ENCODE results near the gene GNPDA1.

Gene GNPDA1

DNA sequence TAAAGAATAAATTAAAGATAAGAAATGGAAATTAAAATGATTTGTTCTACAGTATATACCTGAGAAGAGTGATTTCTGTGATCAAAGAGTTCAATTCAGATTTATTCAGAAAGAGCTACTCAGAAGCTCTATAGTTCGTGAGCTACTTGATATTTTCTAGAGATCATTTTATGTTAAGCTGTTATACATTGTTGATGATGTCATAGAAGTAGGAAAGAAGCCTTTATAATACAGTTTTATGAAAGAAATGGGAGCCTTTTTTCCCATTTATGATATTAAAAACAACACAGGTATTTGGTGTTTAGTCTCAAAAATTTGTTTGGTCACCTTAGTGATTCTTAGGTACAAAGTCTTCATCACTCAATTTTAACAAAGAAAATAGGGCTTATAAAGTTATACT lies 23.1 kb downstream of the GNPDA1 start:
- no peak for DNase-seq

DNA sequence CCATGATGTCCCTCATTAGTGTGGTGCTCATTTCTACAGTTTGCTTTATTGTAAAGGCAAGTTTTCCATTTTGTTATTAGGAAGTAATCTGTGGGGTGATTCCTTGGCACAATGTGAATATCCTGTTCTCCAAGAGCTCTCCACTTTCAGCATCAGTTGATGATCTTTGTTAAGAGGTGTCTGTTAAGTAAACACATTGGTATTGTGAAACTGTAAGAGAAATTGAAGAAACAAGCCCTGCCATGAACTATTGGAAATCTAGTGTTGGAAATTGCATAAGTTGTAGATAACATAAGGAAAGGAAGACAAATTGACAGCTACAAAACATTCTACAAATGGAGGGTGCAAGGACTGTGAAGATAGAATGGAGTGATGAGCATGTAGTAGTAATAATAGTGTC lies 26.8 kb downstream of the GNPDA1 start:
- DNase-seq, result no peak

DNA sequence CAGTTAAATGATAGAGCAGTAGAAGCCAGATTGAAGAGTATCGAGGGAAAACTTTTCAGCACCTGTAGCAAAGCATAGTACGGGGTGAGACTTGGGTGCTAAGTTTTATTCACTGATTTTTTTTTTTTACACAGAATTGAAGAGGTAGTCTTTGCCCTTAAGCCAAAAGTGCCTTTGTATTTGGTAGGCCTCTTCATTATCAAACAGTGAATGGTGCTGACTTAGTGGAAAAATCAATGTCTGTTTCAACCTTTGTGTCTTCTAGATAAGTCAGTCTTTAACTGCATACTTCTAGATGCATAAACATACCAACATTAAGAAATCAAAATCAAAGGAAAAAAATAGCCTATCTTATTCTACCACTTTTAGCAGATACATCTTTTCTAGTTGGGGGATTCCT lies 30.2 kb downstream of the GNPDA1 start:
- no peak for DNase-seq

DNA sequence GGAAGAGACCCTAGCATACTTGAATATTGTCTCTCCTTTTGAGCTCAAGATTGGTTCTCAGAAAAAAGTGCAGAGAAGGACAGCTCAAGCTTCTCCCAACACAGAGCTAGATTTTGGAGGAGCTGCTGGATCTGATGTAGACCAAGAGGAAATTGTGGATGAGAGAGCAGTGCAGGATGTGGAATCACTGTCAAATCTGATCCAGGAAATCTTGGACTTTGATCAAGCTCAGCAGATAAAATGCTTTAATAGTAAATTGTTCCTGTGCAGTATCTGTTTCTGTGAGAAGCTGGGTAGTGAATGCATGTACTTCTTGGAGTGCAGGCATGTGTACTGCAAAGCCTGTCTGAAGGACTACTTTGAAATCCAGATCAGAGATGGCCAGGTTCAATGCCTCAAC lies 34.4 kb downstream of the GNPDA1 start:
- DNase-seq, result no peak

DNA sequence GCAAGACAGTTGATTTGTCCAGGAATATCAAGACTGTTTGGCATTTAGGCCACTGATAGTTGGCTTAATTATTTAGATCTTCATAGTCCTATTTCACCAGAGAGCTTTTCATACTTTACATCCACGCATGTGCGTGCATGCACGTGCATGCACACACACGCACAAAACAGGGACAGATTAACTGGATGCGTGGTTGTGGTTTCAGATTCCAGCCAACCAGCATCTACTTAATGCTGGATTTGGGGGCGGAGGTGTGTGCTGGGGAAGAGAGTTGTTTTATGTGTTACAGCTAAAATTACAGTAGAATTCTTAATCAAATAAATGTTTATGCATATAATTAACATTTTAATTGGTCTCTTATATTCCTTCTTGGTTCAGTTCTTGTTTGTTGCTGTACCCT lies 36.7 kb downstream of the GNPDA1 start:
- DNase-seq, result no peak

DNA sequence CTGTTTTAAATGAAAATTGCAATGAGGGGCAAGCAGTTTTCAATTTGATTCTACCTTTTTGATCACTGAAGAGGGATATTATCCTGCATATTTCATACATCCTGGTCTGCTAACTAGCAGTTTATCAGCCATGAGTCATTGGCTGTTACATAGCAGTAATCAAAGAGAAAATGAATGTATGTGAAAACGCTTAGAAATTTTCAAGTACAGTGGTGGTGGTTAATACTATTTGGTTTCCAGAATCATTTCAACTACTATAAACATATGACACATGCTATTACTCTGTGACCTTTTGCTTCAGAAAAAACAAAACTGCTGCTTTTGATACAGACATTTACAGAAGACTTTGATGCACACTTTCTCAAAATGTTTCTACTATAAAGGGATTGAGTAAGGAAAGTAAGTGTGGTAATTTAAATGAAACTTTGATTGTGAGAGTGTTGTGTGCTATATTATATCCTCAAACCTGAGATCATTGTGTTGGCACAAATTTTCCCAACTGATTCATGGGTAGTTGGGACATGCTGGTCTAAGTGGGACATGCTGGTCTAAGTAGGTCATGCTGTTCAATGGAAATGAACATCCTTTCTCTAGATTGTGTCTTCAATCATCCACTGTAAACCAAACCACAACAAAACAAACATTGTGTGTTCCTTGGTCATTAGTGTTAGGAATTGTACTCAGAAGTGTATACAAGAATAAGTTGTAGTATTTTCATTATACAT lies 38.8 kb downstream of the GNPDA1 start:
- DNase-seq, result no peak

DNA sequence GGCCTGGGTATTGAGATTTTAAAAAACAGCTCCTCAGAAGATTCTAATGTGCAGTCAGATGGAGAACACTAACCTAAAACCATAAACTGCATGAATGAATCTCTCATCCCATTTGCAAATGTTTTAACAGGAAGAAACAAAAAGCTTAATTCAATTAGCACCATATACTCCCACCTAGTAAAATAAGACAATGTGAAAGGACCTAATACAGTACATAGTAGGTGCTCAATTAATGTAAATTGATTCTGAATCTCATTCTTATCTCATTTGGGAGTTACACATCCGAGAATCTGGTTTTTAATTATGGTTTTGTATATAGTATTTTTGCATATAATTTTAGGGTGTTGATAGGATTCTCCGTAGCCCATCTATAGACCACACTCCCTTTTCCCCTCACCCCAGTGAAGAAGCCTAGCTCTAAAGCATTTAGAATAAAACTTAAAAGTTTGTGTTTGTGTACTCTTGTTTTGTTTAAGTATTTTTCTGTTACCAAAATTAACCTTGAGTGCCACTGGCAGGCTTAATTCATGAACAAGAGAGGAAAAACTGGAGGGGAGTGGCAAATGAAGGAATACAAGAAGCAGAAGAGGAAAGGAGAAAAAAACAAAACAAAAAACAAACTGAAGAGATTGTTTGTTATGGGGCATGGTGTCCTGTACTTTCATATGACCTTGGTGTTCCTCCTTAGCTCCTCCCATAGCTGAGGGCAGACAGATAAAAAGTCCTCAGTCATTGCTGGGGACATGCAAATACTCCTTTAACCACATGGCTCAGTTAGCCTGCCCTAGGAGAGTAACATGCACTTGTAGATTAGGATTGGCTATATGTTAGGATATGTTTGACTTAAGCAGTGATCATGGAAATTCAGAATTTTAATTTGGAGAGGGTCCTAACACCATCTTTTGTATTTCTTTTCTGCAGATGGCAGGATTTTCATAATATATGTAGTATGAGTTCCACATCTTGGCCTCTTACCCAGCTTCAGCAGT lies 42.8 kb downstream of the GNPDA1 start:
- DNase-seq, result peak; percentile 66

DNA sequence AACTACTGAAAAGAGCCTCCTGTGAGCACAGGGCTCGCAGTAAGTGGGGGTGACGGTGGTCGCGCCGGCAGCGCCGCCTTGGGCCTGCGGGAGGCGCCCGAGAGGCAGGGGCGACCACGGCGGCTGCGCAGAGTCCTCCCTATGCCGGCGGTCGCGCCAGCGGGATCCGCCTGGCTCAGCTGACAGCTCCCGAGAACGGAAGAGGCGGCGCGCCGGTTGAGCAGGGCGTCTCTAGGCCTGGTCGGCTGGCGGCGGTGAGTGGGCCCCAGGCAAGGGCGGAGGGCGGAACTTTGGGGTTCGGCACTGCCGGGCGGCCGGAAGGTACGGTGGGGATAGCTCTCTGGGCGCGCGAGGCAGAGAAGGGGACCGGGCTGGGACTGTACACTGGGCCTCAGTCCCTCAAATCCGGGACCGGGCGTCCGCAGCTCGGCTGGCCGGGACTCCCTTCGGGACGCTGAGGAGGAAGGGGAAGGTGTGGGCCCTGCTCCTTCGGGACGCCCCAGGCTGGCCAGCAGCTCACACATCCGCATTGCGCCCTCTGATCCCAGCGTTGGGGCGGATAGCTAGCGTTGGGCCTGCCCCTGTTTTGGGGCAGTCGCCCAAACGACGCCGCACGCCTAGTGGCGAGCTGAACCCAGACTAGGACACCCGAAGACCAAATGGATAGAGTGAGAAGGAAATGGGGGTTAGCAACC lies 43.8 kb downstream of the GNPDA1 start, which contains the start of gene RNF14:
RNF14 (plus strand) TSS at position 192 of the 695 bp plus-strand sequence. CDS start 4,484 bp downstream, outside the sequence.
- peak; percentile 98 for DNase-seq

DNA sequence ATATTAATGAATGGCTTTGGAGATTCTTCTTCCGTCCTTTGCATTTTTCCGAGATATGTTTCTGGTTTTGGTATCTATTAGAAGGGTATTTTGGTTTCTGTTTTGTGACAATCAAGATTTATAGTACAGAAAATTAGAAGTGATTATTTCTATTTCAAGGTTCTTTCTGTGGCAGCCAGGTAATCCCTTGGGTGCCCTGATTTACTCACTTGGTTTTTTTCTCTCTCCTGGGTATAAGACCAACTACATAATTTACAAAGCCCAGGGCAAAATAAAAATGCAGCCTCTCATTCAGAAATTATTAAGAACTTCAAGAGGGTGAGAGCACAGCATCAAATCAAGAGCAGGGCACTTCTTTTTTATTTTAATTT lies 45.9 kb downstream of the GNPDA1 start:
- no peak for DNase-seq

DNA sequence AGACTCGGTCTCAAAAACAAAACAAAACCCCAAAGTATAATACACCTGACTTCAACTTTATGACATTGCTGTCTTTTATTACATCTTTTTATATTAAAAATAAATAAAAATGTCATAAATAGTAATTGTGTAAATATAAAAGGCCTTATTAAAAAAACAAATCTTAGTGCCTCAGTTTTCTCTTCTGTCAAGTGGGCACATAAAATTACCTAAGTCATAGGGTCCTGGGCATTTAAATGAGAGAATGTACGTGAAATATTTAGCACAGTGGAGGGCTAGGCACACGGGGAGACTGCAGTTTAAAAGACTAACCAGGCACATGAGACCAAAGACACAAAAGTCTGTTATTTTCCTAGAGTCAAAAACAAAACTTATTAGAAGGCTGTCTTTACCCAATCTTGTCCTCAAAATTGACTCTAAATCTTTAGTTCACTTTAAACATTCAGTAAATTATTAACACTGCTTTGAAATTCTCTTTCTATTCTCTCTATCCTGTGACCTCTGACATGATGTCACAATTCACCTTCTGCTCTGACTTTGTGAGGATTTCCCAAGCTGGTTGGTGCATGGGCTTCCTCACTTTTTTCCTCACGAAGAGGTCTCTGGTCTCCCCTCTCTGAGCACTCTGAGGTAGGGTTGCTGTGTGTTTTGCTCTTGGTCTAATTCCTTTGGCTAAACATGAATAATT lies 46.4 kb downstream of the GNPDA1 start:
- no peak for DNase-seq

DNA sequence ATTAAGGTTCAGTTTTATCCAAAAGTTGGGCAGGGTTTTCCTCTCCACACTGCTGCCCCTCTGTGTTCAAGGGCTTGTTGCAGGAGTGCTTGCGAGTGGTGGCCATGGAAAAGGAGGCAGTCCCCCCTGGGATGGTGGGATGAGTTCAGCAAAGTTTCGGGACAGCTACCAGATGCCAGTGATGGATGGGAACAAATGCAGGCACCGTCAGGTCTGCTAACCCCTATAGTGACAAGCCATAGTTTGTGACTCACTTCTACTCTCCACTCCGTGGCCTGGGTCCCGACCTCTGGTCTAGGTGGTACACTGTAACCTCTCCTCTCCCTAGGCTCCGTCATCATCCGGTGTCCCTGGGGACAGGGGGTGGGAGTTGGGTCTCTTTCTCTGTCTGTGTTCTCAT lies 47.8 kb downstream of the GNPDA1 start:
- no peak for DNase-seq

DNA sequence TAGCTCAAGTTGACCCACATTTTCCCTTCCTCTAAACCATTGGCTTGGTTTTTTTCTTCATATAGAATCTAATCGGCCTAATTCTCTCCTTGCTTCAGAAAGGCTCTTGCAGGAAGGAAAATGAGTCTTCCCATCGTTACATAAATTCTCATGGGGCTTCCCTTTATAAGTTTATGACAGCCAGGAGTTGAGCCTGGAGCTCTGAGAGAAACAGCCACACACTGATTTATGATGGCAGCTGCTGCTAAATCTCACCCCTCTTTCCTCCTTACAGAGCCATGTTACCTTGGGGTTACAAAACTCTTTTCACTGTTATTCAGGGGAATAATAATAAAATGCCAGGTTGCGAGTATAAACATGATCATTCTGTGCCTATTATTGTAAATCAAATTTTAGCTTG lies 49.1 kb downstream of the GNPDA1 start:
- no peak for DNase-seq

DNA sequence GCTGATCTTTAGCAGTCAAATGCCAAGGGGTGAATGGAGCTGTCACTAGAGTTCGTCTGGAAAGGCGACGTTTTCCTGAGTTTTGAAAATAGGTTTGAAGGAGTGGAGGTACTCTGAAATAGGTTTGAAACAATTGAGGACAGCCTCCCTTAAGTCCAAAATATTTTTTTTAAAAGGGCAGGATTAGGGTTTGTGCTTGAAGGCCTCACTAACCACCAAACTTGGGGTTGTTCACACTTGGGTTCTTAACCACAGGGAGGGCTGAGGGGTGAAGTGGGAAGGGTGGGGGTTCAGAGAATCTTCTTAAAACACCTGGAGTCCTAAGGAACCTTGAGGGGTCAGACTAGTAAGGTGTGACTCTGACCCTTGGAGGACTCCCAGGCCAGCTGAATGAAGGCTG lies 51.4 kb downstream of the GNPDA1 start:
- DNase-seq, result no peak

DNA sequence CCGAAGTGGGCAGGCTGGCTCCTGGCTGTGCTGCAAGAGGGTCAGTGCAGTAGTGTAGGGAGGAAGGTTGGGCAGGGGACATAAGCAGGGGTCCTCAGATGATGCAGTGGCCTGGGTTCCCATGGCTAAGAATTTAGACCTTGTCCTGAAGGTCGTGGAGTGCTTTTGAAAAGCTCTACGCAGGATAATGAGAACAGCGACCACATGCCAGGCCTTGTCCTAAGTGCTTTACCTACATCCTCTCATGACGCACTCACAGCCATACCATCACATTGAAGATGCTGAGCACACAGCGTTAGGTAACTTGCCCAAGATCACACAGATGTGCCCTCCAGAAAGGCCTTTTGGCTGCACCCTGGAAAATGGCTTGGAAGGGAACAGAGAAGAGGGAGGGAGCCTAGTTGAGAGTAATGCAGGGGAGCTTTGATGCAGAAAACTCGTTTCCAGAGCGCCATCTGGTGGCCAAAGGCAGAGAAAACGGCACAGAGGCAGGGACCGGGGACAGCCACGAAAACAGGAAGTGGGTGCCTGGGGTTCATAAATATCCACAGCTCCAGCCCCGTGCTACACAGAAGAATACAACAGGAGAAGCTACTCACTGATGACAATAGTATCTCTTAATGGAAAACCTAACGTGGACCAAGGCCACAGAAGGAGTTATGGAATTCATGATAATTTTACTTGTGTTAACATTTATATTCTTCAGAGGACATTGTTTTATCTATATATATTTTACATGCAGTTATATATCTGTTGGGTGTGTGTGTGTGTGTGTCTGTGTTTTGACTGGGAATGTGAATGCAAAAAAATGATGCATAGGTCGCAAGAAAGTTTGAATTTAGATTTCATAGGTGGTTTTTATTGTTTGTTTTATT lies 52.1 kb downstream of the GNPDA1 start:
- peak; percentile 92 for DNase-seq

DNA sequence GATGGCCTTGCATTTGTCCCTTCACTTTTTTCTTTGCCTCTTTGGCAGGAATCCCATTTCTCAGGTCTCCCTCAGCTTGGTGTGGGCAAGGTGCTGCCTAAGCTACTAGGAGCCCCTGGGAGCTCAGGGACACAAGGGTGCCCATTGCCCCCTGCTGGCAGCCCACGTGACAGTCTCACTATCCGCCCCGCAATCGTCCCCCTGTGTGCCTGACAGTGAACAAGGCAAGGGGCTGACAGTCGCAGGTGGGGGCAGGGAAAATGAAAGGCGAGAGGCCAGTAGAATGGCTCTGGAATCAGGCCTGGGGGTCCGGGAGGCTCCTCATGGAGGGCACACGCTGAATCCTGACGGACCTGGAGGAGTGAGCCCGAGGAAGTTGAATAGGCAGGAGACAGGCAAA lies 52.8 kb downstream of the GNPDA1 start:
- DNase-seq, result peak; percentile 32

DNA sequence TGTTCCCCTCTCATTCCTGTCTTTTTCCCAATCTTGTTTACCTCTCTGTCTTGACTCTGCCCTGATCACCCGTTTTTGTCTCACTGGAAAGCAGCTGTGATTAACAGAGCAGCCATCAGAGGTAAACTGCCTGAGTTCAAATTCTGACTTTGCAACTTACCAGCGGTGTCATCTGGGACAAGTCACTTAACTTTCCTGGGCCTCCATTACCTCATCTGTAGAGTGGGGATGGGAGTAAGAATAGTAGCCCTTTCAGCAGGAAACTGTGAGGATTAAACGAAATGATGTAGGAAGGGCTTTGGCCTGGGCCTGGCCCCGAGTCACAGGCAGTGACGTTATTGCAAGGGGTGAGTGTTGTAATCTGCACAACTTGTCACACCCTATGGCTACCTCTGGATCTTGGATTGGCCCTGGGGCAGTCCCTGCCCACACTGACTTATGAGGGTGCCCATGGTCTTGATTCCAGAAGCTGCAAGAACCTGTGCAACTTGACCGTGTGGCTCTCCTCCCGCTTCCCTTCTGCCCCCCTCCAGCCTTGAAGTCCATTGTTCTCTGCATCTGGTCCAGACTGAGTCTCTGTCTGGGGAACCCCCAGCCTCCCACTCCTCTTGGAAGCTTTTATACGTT lies 54.2 kb downstream of the GNPDA1 start:
- peak; percentile 18 for DNase-seq

DNA sequence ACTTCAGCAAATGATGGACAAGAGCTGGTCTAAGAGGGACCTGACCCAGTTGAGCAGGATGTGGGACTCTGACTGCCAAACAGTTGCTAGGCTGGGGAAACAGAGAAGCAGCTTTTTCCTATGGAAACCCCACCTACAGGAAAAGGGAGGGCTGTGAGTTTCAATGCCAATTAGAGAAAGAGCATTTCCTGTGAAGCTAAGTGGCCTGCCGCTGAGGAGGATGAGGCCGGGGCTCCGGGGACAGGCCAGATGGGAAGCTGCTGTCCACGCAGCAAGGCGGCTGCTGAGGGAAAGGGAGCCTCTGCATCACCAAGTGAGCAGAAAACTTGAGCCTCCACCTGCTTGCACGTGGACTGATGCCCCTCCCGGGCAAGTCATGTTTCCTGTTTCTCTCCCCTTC lies 54.7 kb downstream of the GNPDA1 start, which contains the start of gene PCDH12:
PCDH12 (minus strand) TSS at position 90 of the 400 bp plus-strand sequence. CDS start 351 bp downstream, outside the sequence.
- peak; percentile 42 for DNase-seq

DNA sequence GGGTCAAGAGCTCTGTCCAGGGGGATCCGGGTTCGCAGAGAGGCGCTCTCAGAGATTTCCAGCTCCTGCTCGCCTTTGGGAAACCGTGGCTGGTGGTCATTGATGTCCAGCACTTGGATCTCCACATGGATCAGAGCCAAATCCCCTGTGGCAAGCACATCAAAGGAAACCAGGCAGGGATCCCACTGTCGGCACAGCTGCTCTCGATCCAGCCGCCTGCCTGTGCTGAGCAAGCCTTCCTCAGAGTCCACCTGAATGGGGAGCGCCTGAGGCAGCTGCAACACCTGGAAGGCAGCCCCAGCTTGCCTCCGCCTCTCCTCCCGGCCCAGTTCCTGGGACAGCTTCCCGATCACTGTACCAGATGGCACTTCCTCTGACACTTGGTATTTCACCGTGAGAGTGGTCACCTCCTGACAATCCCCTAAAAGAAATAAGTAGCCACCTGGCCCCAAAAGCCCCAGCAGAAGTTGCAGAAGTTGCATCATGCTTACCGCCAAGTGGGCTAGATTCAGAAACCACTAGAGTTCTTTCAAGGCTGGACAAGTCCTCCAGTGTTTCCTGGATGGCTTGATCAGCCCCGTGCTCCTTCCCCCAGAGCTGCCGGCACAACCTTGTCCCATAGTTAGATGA lies 55.3 kb downstream of the GNPDA1 start:
- no peak for DNase-seq

DNA sequence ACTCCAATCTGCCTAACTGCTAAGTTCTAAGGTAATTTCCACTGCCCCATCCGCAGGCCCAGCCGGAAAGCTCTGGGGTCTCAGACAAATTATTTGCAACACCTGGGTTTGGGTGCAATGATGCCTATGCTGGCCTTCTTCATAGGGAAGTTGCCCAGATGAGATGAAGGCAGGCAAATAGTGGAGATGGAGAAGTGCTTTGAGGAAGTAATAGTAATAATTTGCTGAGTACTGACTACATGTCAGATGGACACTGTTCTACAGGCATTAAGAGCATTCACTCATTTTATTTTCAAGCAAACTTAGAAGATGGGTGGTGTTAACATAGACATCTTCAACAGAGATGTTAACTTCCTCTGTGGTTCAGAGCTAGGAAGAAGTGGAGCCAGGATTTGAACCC lies 58.6 kb downstream of the GNPDA1 start:
- no peak for DNase-seq

DNA sequence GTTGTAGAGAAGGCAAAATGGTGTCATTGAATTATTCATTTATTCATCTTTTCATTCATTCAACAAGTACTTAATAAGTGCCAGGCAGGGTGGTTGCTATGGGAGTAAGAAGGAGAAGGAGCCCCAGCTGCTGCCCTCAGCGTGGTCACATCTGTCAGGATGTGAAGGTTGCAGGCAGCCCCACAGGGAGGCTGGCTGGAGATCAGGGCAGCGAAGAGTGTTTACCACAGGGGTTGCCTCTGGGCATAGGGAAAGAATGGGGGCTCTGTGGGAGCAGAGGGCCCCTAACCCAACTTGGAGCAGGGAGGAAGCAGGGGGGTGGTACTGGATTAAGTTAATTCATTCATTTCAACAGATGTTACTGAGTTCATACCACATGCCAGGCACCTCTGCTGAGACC lies 60.8 kb downstream of the GNPDA1 start:
- no peak for DNase-seq

DNA sequence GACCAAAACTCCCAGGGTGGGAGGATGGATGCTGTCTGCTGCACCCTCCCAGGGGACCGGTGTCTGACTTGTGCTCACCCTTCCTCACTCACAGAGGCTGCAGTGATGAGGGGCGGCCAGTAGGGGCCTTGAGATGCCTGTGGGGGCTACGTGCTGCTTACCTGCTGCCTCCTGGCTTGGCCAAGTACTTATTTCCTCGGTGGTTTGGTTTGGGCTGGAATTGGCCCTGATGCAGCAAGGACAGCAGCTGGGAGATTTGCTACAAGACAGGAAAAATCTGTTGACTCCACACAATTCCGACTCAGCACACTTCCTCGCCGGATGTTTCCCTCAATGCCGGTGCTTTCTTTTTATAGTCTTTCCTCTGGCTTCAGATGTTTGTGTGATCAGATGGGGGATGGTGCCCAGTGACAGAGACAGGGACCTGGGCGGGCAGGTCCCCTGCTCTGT lies 61.5 kb downstream of the GNPDA1 start:
- peak; percentile 21 for DNase-seq

All from activated CD4-positive, alpha-beta T cell treated with anti-CD3 and anti-CD28 coated beads, Interleukin-2, amount 50 U/mL, for 16 hours (primary cell).